A549 (cell line): ENCODE measurements around the gene TEX22.

Source experiments
- CTCF ChIP-seq: fragments of >200 bp; sonication (Bioruptor Twin); formaldehyde crosslinking; IDR thresholded peaks from 3 replicates; pipeline ENCODE4 v1.5.1; 2016
- E2F6 ChIP-seq: IDR thresholded peaks from 2 replicates; pipeline ENCODE4 v1.6.1; 2012; ENCODE audit warnings: low read depth, borderline replicate concordance
- EP300 ChIP-seq, 2 experiments: fragments of >200 bp; sonication (Bioruptor Twin); formaldehyde crosslinking; IDR thresholded peaks; 2 replicates in 1 of 2; 3 replicates in 1 of 2; pipeline ENCODE4 v1.6.1; 2016 to 2017
- HES2 ChIP-seq: fragments of >200 bp; sonication (Bioruptor Twin); formaldehyde crosslinking; IDR thresholded peaks from 2 replicates; pipeline ENCODE4 v1.6.1; 2016
- KDM1A ChIP-seq: fragments of 200-600 bp; sonication (generic); IDR thresholded peaks from 2 replicates; pipeline ENCODE4 v1.6.1; 2016; ENCODE audit warnings: low read depth, mild to moderate bottlenecking
- MAX ChIP-seq: IDR thresholded peaks from 2 replicates; pipeline ENCODE4 v1.6.1; 2012
- MAZ ChIP-seq: fragments of 150-350 bp; IDR thresholded peaks from 2 replicates; pipeline ENCODE4 v1.6.1; 2014; ENCODE audit warnings: antibody characterized with exemption, low read depth, low read length, borderline replicate concordance
- NPAS2 ChIP-seq: fragments of 250-450 bp; sonication (Bioruptor Pico); IDR thresholded peaks from 2 replicates; pipeline ENCODE4 v1.8.0; 2022; ENCODE audit warnings: mild to moderate bottlenecking, moderate library complexity, borderline replicate concordance
- POLR2A ChIP-seq: IDR thresholded peaks from 2 replicates; pipeline ENCODE4 v1.6.1; 2012; ENCODE audit warnings: mild to moderate bottlenecking, low read length
- RCOR1 ChIP-seq: fragments of 150-350 bp; IDR thresholded peaks from 2 replicates; pipeline ENCODE4 v1.6.1; 2014; ENCODE audit warnings: antibody characterized with exemption, low read length, low read depth
- SMC3 ChIP-seq: fragments of >200 bp; sonication (Bioruptor Twin); formaldehyde crosslinking; IDR thresholded peaks from 3 replicates; pipeline ENCODE4 v1.6.1; 2018; ENCODE audit warnings: inconsistent platforms
- TP53 ChIP-seq: fragments of 250-450 bp; sonication (Bioruptor Pico); IDR thresholded peaks from 2 replicates; pipeline ENCODE4 v1.5.0; 2021; ENCODE audit warnings: mild to moderate bottlenecking, moderate library complexity
- ZNF302 ChIP-seq: fragments of 250-450 bp; sonication (Bioruptor Pico); IDR thresholded peaks from 2 replicates; pipeline ENCODE4 v1.9.0; 2021; ENCODE audit warnings: inconsistent platforms, mild to moderate bottlenecking, moderate library complexity

GRCh38 chr14:105388110-105388951 is 10.0 kb upstream of the TEX22 start:
- TF ChIP-seq POLR2A (no peak), CTCF (no peak), NPAS2 (no peak), MAZ (no peak), EP300 (IDR thresholded peaks at IDR 0.05) (no peak), ZNF302 (CRISPR knock-in tag) (no peak), SMC3 (no peak), E2F6 (no peak), KDM1A (no peak), HES2 (no peak), RCOR1 (no peak), TP53 (CRISPR knock-in tag) (no peak), MAX (no peak)
